HG03460 (cell line): ENCODE data around the gene BSDC1.

Experiments used
- ATAC-seq: cut with Tn5 transposase; IDR thresholded peaks from one replicate; pipeline ENCODE4 v1.9.1; 2021; ENCODE audit not compliant: unreplicated experiment

The BSDC1 gene

GRCh38 chr1:32394890-32395432, 720 bp upstream of the BSDC1 start:
- ATAC-seq, result peak; percentile 5

- ATAC-seq, result peak; percentile 7
These were observed 455 bp downstream of the BSDC1 start for GRCh38 chr1:32393832-32394140.

GRCh38 chr1:32393136-32393535, 1.1 kb downstream of the BSDC1 start:
- ATAC-seq, result no peak

GRCh38 chr1:32392325-32392724, 1.9 kb downstream of the BSDC1 start:
- ATAC-seq, result no peak

GRCh38 chr1:32390904-32391870, 3.1 kb downstream of the BSDC1 start:
- no peak for ATAC-seq

GRCh38 chr1:32388641-32389040, 5.6 kb downstream of the BSDC1 start:
- no peak for ATAC-seq

- no peak for ATAC-seq
These were observed 7.4 kb downstream of the BSDC1 start for GRCh38 chr1:32386676-32387392.

GRCh38 chr1:32380057-32380456, 14.2 kb downstream of the BSDC1 start:
- no peak for ATAC-seq

GRCh38 chr1:32377541-32378220, 16.6 kb downstream of the BSDC1 start:
- ATAC-seq, result no peak

GRCh38 chr1:32376199-32376598, 18.0 kb downstream of the BSDC1 start:
- ATAC-seq, result no peak

- no peak for ATAC-seq
These were observed 20.1 kb downstream of the BSDC1 start for GRCh38 chr1:32373996-32374592.

GRCh38 chr1:32372149-32372756, 22.0 kb downstream of the BSDC1 start:
- ATAC-seq, result peak; percentile 61

- no peak for ATAC-seq
These were observed 26.2 kb downstream of the BSDC1 start for GRCh38 chr1:32367912-32368635.

GRCh38 chr1:32365445-32365844, 28.8 kb downstream of the BSDC1 start:
- ATAC-seq, result no peak

GRCh38 chr1:32364836-32365235, 29.4 kb downstream of the BSDC1 start:
- no peak for ATAC-seq

- no peak for ATAC-seq
These were observed 30.5 kb downstream of the BSDC1 start for GRCh38 chr1:32363713-32364112.

- ATAC-seq, result no peak
These were observed 31.5 kb downstream of the BSDC1 start, which contains the start of the genes FAM229A and TSSK3 for GRCh38 chr1:32362474-32363313. Gene FAM229A (minus strand): TSS chr1:32362485. CDS start chr1:32362091, 394 bp downstream. Gene TSSK3 (plus strand): TSS chr1:32362539. CDS start chr1:32362702, 163 bp downstream.

- no peak for ATAC-seq
These were observed 32.4 kb downstream of the BSDC1 start for GRCh38 chr1:32361674-32362473.
